GM12878 (cell line): ENCODE data around the gene RASAL2. TPM values are rescaled to one million over a fixed set of nuclear protein-coding genes. Genes with fewer than 3 reads are reported as not detected.

Experiments used
- ATAC-seq: fragments of 200-7000 bp; cut with Tn5 transposase; 3 replicates; pipeline ENCODE4 v1.9.1; 2020; ENCODE audit warnings: mild to moderate bottlenecking, moderate library complexity
- BruUV-seq: library from RNA; stranded (reverse); fragments of 400-500 nt; replicated peaks from 2 replicates; lab custom pipeline; 2021; lab: Mats Ljungman, UMichigan
- CTCF ChIA-PET: fragments of 300-600 bp; sonication (Branson Sonifier 250); formaldehyde crosslinking; extraction: SDS; loops from one replicate; lab custom pipeline; 2021; ENCODE audit warnings: inconsistent platforms; lab: Yijun Ruan, JAX
- POLR2A ChIA-PET: fragments of 350-600 bp; formaldehyde crosslinking; extraction: SDS; loops from one replicate; lab custom pipeline; 2021; ENCODE audit warnings: inconsistent platforms; lab: Charles Lee
- RAD21 ChIA-PET: fragments of 300-600 bp; sonication (Branson Sonifier 250); formaldehyde crosslinking; loops from one replicate; lab custom pipeline; 2023; ENCODE audit warnings: antibody characterized with exemption; ENCODE audit not compliant: unreplicated experiment; lab: Charles Lee
- SMC1A ChIA-PET: fragments of 300-600 bp; sonication (Branson Sonifier 250); formaldehyde crosslinking; loops from one replicate; lab custom pipeline; 2023; ENCODE audit not compliant: unreplicated experiment, uncharacterized antibody; lab: Charles Lee
- DNase-seq: peaks from one replicate; pipeline ENCODE4 v3.0.0-alpha.2; 2011; ENCODE audit warnings: low read depth, low spot score
- FAIRE-seq: peaks from 3 replicates; lab custom pipeline; 2011; peaks lifted over from hg19 to GRCh38; lab: Jason Lieb, UNC
- H2AFZ ChIP-seq: 2 replicates; pipeline ENCODE4 v1.6.0; 2011; ENCODE audit warnings: low read depth, low read length, control low read depth; ENCODE audit not compliant: control insufficient read depth
- H3K27ac ChIP-seq: 2 replicates; pipeline ENCODE4 v1.5.1; 2011; ENCODE audit warnings: control low read depth; ENCODE audit not compliant: control insufficient read depth, insufficient read depth
- H3K27me3 ChIP-seq, 2 experiments: replicated peaks in 1 of 2; 2 replicates each; pipeline versions ENCODE4 v1.6.0 to v1.6.1; 2011; ENCODE audit warnings: low read length in 1 of 2; ENCODE audit not compliant: control insufficient read depth in 2 of 2, insufficient read depth in 2 of 2
- H3K36me3 ChIP-seq, 2 experiments: 2 replicates each; pipeline ENCODE4 v1.5.1; 2011; ENCODE audit warnings: low read length in 1 of 2; ENCODE audit not compliant: control insufficient read depth in 2 of 2, insufficient read depth in 2 of 2
- H3K4me1 ChIP-seq: 2 replicates; pipeline ENCODE4 v1.6.1; 2011; ENCODE audit warnings: mild to moderate bottlenecking, low read length, moderate library complexity, mixed read lengths; ENCODE audit not compliant: control insufficient read depth, insufficient read depth
- H3K4me2 ChIP-seq: 2 replicates; pipeline ENCODE4 v1.6.0; 2011; ENCODE audit warnings: control low read depth; ENCODE audit not compliant: control insufficient read depth, insufficient read depth
- H3K4me3 ChIP-seq: fragments of 200-600 bp; sonication (generic); 2 replicates; pipeline ENCODE4 v1.5.1; 2016
- H3K79me2 ChIP-seq: 2 replicates; pipeline ENCODE4 v1.6.0; 2011; ENCODE audit warnings: low read length; ENCODE audit not compliant: control insufficient read depth, insufficient read depth
- H3K9ac ChIP-seq: 2 replicates; pipeline ENCODE4 v1.8.0; 2011; ENCODE audit warnings: low read length, control low read depth, mixed read lengths; ENCODE audit not compliant: control insufficient read depth, insufficient read depth
- H3K9me3 ChIP-seq: replicated peaks from 3 replicates; pipeline ENCODE4 v1.5.1; 2011; ENCODE audit warnings: mild to moderate bottlenecking, low read length; ENCODE audit not compliant: control insufficient read depth, insufficient read depth
- H4K20me1 ChIP-seq: 2 replicates; pipeline ENCODE4 v1.6.0; 2011; ENCODE audit not compliant: control insufficient read depth, insufficient read depth
- ASH2L ChIP-seq: fragments of 300-600, 200-600 bp; sonication (generic); IDR thresholded peaks from 2 replicates; pipeline ENCODE4 v1.6.1; 2017; ENCODE audit warnings: low read depth, mild to moderate bottlenecking, borderline replicate concordance
- E2F4 ChIP-seq: IDR thresholded peaks from 2 replicates; pipeline ENCODE4 v1.6.1; 2012; ENCODE audit warnings: low read depth, low read length, improper control_type of control experiment
- EGR1 ChIP-seq, 2 experiments: IDR thresholded peaks; 1 replicate in 1 of 2; 2 replicates in 1 of 2; pipeline ENCODE4 v1.6.1; 2011 to 2012; ENCODE audit warnings: low read depth in 2 of 2, low read length in 2 of 2, borderline replicate concordance in 1 of 2, mild to moderate bottlenecking in 1 of 2, moderate library complexity in 1 of 2
- GATAD2B ChIP-seq: fragments of 450-650 bp; conservative IDR thresholded peaks from 2 replicates; pipeline ENCODE4 v1.6.1; 2017; ENCODE audit warnings: low read depth, mild to moderate bottlenecking, moderate library complexity
- REST ChIP-seq: IDR thresholded peaks from 2 replicates; pipeline ENCODE4 v1.6.1; 2012; ENCODE audit warnings: mild to moderate bottlenecking, low read depth, low read length
- SMARCA5 ChIP-seq: fragments of 450-650 bp; IDR thresholded peaks from 2 replicates; pipeline ENCODE4 v1.6.1; 2017; ENCODE audit warnings: mild to moderate bottlenecking
- YBX1 ChIP-seq: fragments of 450-650 bp; IDR thresholded peaks from 2 replicates; pipeline ENCODE4 v1.6.1; 2016; ENCODE audit warnings: antibody characterized with exemption
- ZNF217 ChIP-seq: fragments of 450-650 bp; IDR thresholded peaks from 2 replicates; pipeline ENCODE4 v1.6.1; 2017; ENCODE audit warnings: antibody characterized with exemption, mild to moderate bottlenecking
- ZNF24 ChIP-seq: fragments of 450-650 bp; IDR thresholded peaks from 2 replicates; pipeline ENCODE4 v1.6.1; 2017; ENCODE audit warnings: antibody characterized with exemption, mild to moderate bottlenecking
- ZNF274 ChIP-seq: IDR thresholded peaks from one replicate; pipeline ENCODE4 v1.8.0; 2011; ENCODE audit not compliant: insufficient read length, insufficient read depth
- WGBS: methylation state at CpG from one replicate; pipeline ENCODE4 v1.1.6; 2016; ENCODE audit warnings: low lambda C conversion rate; ENCODE audit not compliant: insufficient replicate concordance, insufficient coverage; ENCODE audit errors: missing lambda C conversion rate; 5-methylcytosine and 5-hydroxymethylcytosine counted together
- in situ Hi-C: fragments of 300-500 bp; cut with MboI; formaldehyde crosslinking; loops from 9 replicates; pipeline ENCODE4 v1.14.3; 2018; ENCODE audit warnings: mixed read lengths
- intact Hi-C: fragments of 100-400 bp; cut with micrococcal nuclease; formaldehyde crosslinking; loops from one replicate; pipeline ENCODE4 v1.14.2; 2022; ENCODE audit not compliant: unreplicated experiment
- polyA plus RNA-seq, 11 experiments: library from polyadenylated mRNA; depleted of rRNA in 4 of 11; unstranded in 6 of 11; stranded (reverse) in 5 of 11; fragments of >200 nt; fragmentation: Nextera tagmentation in 4 of 11; fragmentation: Illumina TruSeq in 1 of 11; extraction: Ambion mirVana in 4 of 11; extraction: Trizol in 1 of 11; gene quantifications; 1 replicate in 1 of 11; 2 replicates in 10 of 11; pipeline versions ENCODE4 v1.2.1 to v1.2.3, GENCODE V29; 2011 to 2016; ENCODE audit warnings: inconsistent platforms in 2 of 11, missing spikeins in 2 of 11, low read depth in 1 of 11
- total RNA-seq, 4 experiments: library from RNA; depleted of rRNA in 3 of 4; stranded (reverse); fragments of >200 nt in 3 of 4; fragmentation: Illumina TruSeq in 1 of 4; extraction: Trizol in 1 of 4; gene quantifications; 2 replicates each; pipeline versions ENCODE4 v1.2.1 to v1.2.3, GENCODE V29; 2013 to 2021

The RASAL2 gene
- total and polyA plus RNA-seq, 10 of the 15 experiments (the other 5 are each of a cell fraction or from before 2014, with no cell fraction given): 0.02 to 6.9 (median 0.17) TPM; not detected in 1

GRCh38 chr1:178501705-178502329, 407.9 kb downstream of the RASAL2 start (continued):
- TF ChIP-seq REST: no peak
- TF ChIP-seq YBX1: no peak
- TF ChIP-seq GATAD2B: no peak

- H3K4me2 ChIP-seq: no peak overlapping the region
- POLR2A ChIA-PET: no interaction called here
- H3K4me1 ChIP-seq: no peaks in the 10 kb centered on the region
- no peaks in the 10 kb centered on the region for H3K9me3 ChIP-seq
- CTCF ChIA-PET: interaction anchor here (0.6 to 11.2 kb wide), 40 partner anchors 9 to 909 kb away, joined by 3 to 187 read pairs (median 4); partner anchors contain the start of gene TEX35
- intact Hi-C loops: no loop called here
- RAD21 ChIA-PET: interaction anchor here (1.1 to 3.2 kb wide), 4 partner anchors 26 to 192 kb away, joined by 5 to 19 read pairs (median 6); no protein-coding TSS in a partner anchor
- H3K9ac ChIP-seq: no peak overlapping the region
- BruUV-seq: no TSS peak
- in situ Hi-C loops: loop anchor here (5.0 kb wide), 1 partner anchor 190 kb away; no protein-coding TSS in a partner anchor
- SMC1A ChIA-PET: interaction anchor here (0.6 to 7.4 kb wide), 8 partner anchors 10 to 503 kb away, joined by 3 to 73 read pairs (median 7); no protein-coding TSS in a partner anchor
- H4K20me1 ChIP-seq: no peaks in the 10 kb centered on the region
- H3K79me2 ChIP-seq: no peaks in the 10 kb centered on the region
- no peaks in the 10 kb centered on the region for H3K36me3 ChIP-seq
- ATAC-seq (no peak), FAIRE-seq (no peak), DNase-seq (no peak)
- 14% methylated on average over 3 of the region's 3 CpGs for WGBS
- no peak overlapping the region for H3K4me3 ChIP-seq
- H3K27me3 ChIP-seq: no peaks in the 10 kb centered on the region
- H3K27ac ChIP-seq: no peak overlapping the region
- TF ChIP-seq ZNF24 (no peak), ZNF217 (no peak), SMARCA5 (no peak), EGR1 (IDR thresholded peaks at IDR 0.05; ENCODE audit: borderline replicate concordance in 1 of 2, low read depth in 2 of 2, low read length in 2 of 2) (no peak), ZNF274 (no peak), E2F4 (no peak), ASH2L (no peak)
- H2AFZ ChIP-seq: no peak overlapping the region
Measured at GRCh38 chr1:178502330-178502714, 408.4 kb downstream of the RASAL2 start.
